Loucy (cell line): Measurements from ENCODE around the gene ETS2.

Experiments
- H2AFZ ChIP-seq: fragments of 200-600 bp; sonication (generic); 2 replicates; pipeline ENCODE4 v1.6.0; 2016; ENCODE audit warnings: antibody characterized with exemption, mild to moderate bottlenecking, low read length, moderate library complexity
- H3F3A ChIP-seq: fragments of 200-600 bp; 2 replicates; pipeline ENCODE4 v1.6.0; 2016; ENCODE audit warnings: antibody characterized with exemption, low read depth, mild to moderate bottlenecking
- H3K27me3 ChIP-seq: fragments of 200-600 bp; sonication (generic); 2 replicates; pipeline ENCODE4 v1.6.1; 2014; ENCODE audit warnings: low read length, mild to moderate bottlenecking; ENCODE audit not compliant: insufficient read depth, poor library complexity, severe bottlenecking
- H3K36me3 ChIP-seq: fragments of 200-600 bp; sonication (generic); 2 replicates; pipeline ENCODE4 v1.6.1; 2016; ENCODE audit warnings: low read length; ENCODE audit not compliant: insufficient read depth
- H3K4me1 ChIP-seq: fragments of 200-600 bp; sonication (generic); 2 replicates; pipeline ENCODE4 v1.5.1; 2014; ENCODE audit warnings: low read length, mild to moderate bottlenecking; ENCODE audit not compliant: insufficient read depth, poor library complexity, severe bottlenecking
- H3K4me2 ChIP-seq: fragments of 200-600 bp; sonication (generic); 2 replicates; pipeline ENCODE4 v1.6.0; 2014; ENCODE audit warnings: antibody characterized with exemption, low read length, low read depth, mild to moderate bottlenecking; ENCODE audit not compliant: poor library complexity, severe bottlenecking
- H3K4me3 ChIP-seq: fragments of 200-600 bp; sonication (generic); 2 replicates; pipeline ENCODE4 v1.5.1; 2014; ENCODE audit warnings: low read length, mild to moderate bottlenecking, mixed read lengths; ENCODE audit not compliant: poor library complexity, severe bottlenecking
- H3K79me2 ChIP-seq: fragments of 200-600 bp; sonication (generic); 2 replicates; pipeline ENCODE4 v1.6.1; 2014; ENCODE audit warnings: low read length; ENCODE audit not compliant: insufficient read depth
- H3K9ac ChIP-seq: fragments of 200-600 bp; sonication (generic); 2 replicates; pipeline ENCODE4 v1.6.0; 2014; ENCODE audit warnings: mild to moderate bottlenecking, low read depth, low read length, moderate library complexity; ENCODE audit not compliant: poor library complexity, severe bottlenecking
- H3K9me2 ChIP-seq: fragments of 200-600 bp; sonication (generic); replicated peaks from 2 replicates; pipeline ENCODE4 v1.6.1; 2016; ENCODE audit warnings: low read depth, low read length, mixed read lengths
- H3K9me3 ChIP-seq: fragments of 200-600 bp; sonication (generic); 2 replicates; pipeline ENCODE4 v1.6.1; 2014; ENCODE audit warnings: mild to moderate bottlenecking, antibody characterized with exemption, low read length, low read depth; ENCODE audit not compliant: insufficient read depth
- H4K20me1 ChIP-seq: fragments of 200-600 bp; sonication (generic); 2 replicates; pipeline ENCODE4 v1.6.0; 2014; ENCODE audit warnings: antibody characterized with exemption, low read length, mild to moderate bottlenecking; ENCODE audit not compliant: insufficient read depth, poor library complexity, severe bottlenecking
- EZH2phosphoT487 ChIP-seq: fragments of 200-600 bp; IDR thresholded peaks from 2 replicates; pipeline ENCODE4 v1.6.1; 2018; ENCODE audit warnings: antibody characterized with exemption, mild to moderate bottlenecking, moderate library complexity, borderline replicate concordance
- TF ChIP-seq, protein P1 (sequence below): fragments of 200-600 bp; sonication (generic); conservative IDR thresholded peaks from 2 replicates; pipeline ENCODE4 v1.5.1; 2014; ENCODE audit warnings: mild to moderate bottlenecking, antibody characterized with exemption, low read length

Gene ETS2

DNA sequence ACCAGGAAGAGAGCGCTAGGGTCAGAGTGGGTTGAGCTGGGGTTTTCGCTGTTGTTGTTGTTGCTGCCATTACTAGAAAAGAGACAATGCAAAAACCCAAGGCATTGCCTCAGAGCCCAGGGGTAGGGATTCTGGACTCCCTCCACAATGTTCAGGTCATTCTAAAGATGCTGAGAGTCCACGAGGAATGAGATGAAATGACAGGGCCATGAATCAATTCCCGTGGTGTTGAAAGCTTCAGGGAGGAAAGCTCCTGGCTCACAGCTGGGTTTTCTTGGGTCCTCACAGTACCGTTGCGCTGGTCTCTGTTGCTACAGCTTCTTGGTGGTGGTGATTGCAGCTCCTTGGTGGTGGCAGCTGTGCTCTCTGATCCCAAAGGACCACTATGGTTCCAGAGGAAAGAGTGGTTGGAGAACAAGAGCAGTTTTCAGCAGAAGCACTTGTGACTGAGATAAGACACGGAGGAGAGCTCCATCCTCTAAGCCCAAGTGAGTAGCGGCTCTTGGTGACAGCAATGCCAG lies 58.2 kb downstream of the ETS2 start:
- H3K79me2 ChIP-seq, result no peaks in the 10 kb centered on the region
- H3K36me3 ChIP-seq, result no peaks in the 10 kb centered on the region
- no peak overlapping the region for H3K4me2 ChIP-seq
- no peak overlapping the region for H2AFZ ChIP-seq
- H3K9me2 ChIP-seq, result no peaks in the 10 kb centered on the region
- TF ChIP-seq, protein P1, sequence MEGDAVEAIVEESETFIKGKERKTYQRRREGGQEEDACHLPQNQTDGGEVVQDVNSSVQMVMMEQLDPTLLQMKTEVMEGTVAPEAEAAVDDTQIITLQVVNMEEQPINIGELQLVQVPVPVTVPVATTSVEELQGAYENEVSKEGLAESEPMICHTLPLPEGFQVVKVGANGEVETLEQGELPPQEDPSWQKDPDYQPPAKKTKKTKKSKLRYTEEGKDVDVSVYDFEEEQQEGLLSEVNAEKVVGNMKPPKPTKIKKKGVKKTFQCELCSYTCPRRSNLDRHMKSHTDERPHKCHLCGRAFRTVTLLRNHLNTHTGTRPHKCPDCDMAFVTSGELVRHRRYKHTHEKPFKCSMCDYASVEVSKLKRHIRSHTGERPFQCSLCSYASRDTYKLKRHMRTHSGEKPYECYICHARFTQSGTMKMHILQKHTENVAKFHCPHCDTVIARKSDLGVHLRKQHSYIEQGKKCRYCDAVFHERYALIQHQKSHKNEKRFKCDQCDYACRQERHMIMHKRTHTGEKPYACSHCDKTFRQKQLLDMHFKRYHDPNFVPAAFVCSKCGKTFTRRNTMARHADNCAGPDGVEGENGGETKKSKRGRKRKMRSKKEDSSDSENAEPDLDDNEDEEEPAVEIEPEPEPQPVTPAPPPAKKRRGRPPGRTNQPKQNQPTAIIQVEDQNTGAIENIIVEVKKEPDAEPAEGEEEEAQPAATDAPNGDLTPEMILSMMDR, result no peak
- TF ChIP-seq EZH2phosphoT487, result no peak
- H3F3A ChIP-seq, result no peaks in the 10 kb centered on the region
- H3K4me3 ChIP-seq, result no peak overlapping the region
- peaks cover 23% of the 10 kb centered on the region for H3K4me1 ChIP-seq
- no peaks in the 10 kb centered on the region for H4K20me1 ChIP-seq
- H3K27me3 ChIP-seq, result no peaks in the 10 kb centered on the region
- no peak overlapping the region for H3K9ac ChIP-seq
- no peaks in the 10 kb centered on the region for H3K9me3 ChIP-seq

DNA sequence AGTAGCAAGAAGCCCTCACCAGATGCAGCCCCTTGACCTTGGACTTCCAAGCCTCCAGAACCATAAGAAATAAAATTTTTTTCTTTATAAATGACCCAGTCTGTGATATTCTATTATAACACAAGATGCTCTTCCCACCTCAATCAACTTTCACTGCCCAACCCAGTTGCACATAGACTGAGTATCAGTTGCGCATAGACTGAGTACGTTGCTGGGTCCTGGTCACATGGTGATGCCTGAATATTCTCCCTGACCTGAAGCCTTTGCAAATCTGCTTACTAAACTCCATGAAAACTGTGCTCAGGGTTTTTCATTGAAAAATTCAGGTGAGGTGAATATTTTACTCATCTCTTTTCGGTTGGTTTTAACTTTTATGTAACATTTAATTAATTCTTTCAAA lies 59.2 kb downstream of the ETS2 start:
- Histone ChIP-seq H3K9me2 (no peaks in the 10 kb centered on the region), H2AFZ (no peak overlapping the region), H4K20me1 (no peaks in the 10 kb centered on the region), H3K79me2 (no peaks in the 10 kb centered on the region), H3K9ac (no peak overlapping the region), H3F3A (no peaks in the 10 kb centered on the region), H3K4me2 (no peak overlapping the region), H3K36me3 (no peaks in the 10 kb centered on the region), H3K4me3 (no peak overlapping the region), H3K4me1 (peaks cover 25% of the 10 kb centered on the region), H3K9me3 (no peaks in the 10 kb centered on the region), H3K27me3 (no peaks in the 10 kb centered on the region)
- no peak for TF ChIP-seq EZH2phosphoT487
- TF ChIP-seq, protein P1, result no peak

DNA sequence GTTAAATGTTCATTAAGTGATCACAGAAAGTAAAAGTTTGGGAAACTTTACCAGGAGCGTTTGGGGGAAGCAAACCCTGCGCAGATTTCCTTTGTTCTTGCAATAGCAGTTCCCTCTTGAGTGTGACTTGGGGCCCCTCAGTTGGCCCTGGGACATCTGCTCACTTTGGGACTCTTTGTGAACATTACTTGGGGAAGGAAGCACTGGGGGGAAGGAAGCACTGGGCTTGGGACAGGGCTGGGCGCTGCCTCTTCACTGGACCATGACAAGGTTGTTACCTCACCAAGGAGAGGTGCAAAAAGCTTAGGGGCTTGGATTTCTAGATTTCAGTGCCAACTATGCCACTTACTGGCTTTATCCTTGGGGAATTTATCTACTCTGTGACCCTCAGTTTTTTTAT lies 63.5 kb downstream of the ETS2 start:
- Histone ChIP-seq H3K27me3 (no peaks in the 10 kb centered on the region), H3K36me3 (no peaks in the 10 kb centered on the region), H3K4me2 (no peak overlapping the region), H3F3A (no peaks in the 10 kb centered on the region; the same call in 1 of the 2 replicates), H3K79me2 (no peaks in the 10 kb centered on the region), H3K4me1 (peaks cover 6% of the 10 kb centered on the region), H4K20me1 (no peaks in the 10 kb centered on the region), H3K9ac (no peak overlapping the region), H3K9me3 (no peaks in the 10 kb centered on the region), H3K9me2 (no peaks in the 10 kb centered on the region), H2AFZ (no peak overlapping the region), H3K4me3 (no peak overlapping the region)
- TF ChIP-seq, protein P1, result no peak
- TF ChIP-seq EZH2phosphoT487, result no peak
